Nephron (organoid): ENCODE results near the gene PRSS35.
"Not testable (repeated sequence)": the region's sequence is repeated elsewhere in the genome, so short reads cannot be mapped to it uniquely, and the experiment has no call there.

Experiments used
- H3K27ac Mint-ChIP-seq, 3 experiments: 2 replicates each; pipeline ENCODE4 v1.8.0; 2020; ENCODE audit warnings: mixed read lengths in 3 of 3, mild to moderate bottlenecking in 2 of 3, moderate library complexity in 1 of 3
- H3K27me3 Mint-ChIP-seq: 2 replicates; pipeline ENCODE4 v1.8.0; 2021; ENCODE audit warnings: low read depth, mild to moderate bottlenecking, moderate library complexity, mixed read lengths
- H3K36me3 Mint-ChIP-seq: 2 replicates; pipeline ENCODE4 v1.8.0; 2020; ENCODE audit warnings: low read depth, mixed read lengths
- H3K4me1 Mint-ChIP-seq: 2 replicates; pipeline ENCODE4 v1.8.0; 2020; ENCODE audit warnings: mixed read lengths
- H3K4me3 Mint-ChIP-seq, 3 experiments: 2 replicates each; pipeline ENCODE4 v1.8.0; 2020; ENCODE audit warnings: mild to moderate bottlenecking in 3 of 3, mixed read lengths in 3 of 3, moderate library complexity in 2 of 3
- H3K9me3 Mint-ChIP-seq: 2 replicates; pipeline ENCODE4 v1.8.0; 2020; ENCODE audit warnings: mixed read lengths
- CTCF ChIP-seq, 3 experiments: fragments of 200-600 bp; sonication (generic); IDR thresholded peaks; one replicate each; pipeline ENCODE4 v1.5.0; 2021; ENCODE audit warnings: antibody characterized with exemption in 3 of 3; ENCODE audit not compliant: unreplicated experiment in 3 of 3

Gene PRSS35

GRCh38 chr6:83480470-83480869 lies 31.9 kb upstream of the PRSS35 start:
- no peak for TF ChIP-seq CTCF (IDR thresholded peaks at IDR 0.05; ENCODE audit: unreplicated experiment in 3 of 3)
- no peaks in the 10 kb centered on the region for H3K9me3 Mint-ChIP-seq
- no peaks in the 10 kb centered on the region for H3K36me3 Mint-ChIP-seq
- H3K4me1 Mint-ChIP-seq: no peaks in the 10 kb centered on the region
- H3K4me3 Mint-ChIP-seq: no peak overlapping the region
- H3K27me3 Mint-ChIP-seq: peaks cover 5% of the 10 kb centered on the region
- no peak overlapping the region for H3K27ac Mint-ChIP-seq

- not testable (repeated sequence) for H3K9me3 Mint-ChIP-seq, H3K36me3 Mint-ChIP-seq, H3K27me3 Mint-ChIP-seq, H3K27ac Mint-ChIP-seq, H3K4me1 Mint-ChIP-seq, H3K4me3 Mint-ChIP-seq
Observed at GRCh38 chr6:83481938-83482337, 30.4 kb upstream of the PRSS35 start.

GRCh38 chr6:83488448-83488847 lies 23.9 kb upstream of the PRSS35 start:
- TF ChIP-seq CTCF (IDR thresholded peaks at IDR 0.05; ENCODE audit: unreplicated experiment in 3 of 3): no peak
- Mint-ChIP-seq H3K36me3 (no peaks in the 10 kb centered on the region), H3K9me3 (no peaks in the 10 kb centered on the region), H3K27ac (no peak overlapping the region), H3K4me3 (no peak overlapping the region), H3K4me1 (no peaks in the 10 kb centered on the region), H3K27me3 (no peaks in the 10 kb centered on the region)

GRCh38 chr6:83488861-83489260 lies 23.5 kb upstream of the PRSS35 start:
- Mint-ChIP-seq H3K4me3 (no peak overlapping the region), H3K27me3 (no peaks in the 10 kb centered on the region), H3K9me3 (no peaks in the 10 kb centered on the region), H3K4me1 (no peaks in the 10 kb centered on the region), H3K36me3 (no peaks in the 10 kb centered on the region), H3K27ac (no peak overlapping the region)
- no peak for TF ChIP-seq CTCF (IDR thresholded peaks at IDR 0.05; ENCODE audit: unreplicated experiment in 3 of 3)

GRCh38 chr6:83490217-83490807 lies 22.0 kb upstream of the PRSS35 start:
- TF ChIP-seq CTCF (IDR thresholded peaks at IDR 0.05; ENCODE audit: unreplicated experiment in 3 of 3): no peak
- H3K4me1 Mint-ChIP-seq: no peaks in the 10 kb centered on the region
- H3K27me3 Mint-ChIP-seq: no peaks in the 10 kb centered on the region
- H3K27ac Mint-ChIP-seq: no peak overlapping the region
- no peaks in the 10 kb centered on the region for H3K36me3 Mint-ChIP-seq
- no peaks in the 10 kb centered on the region for H3K9me3 Mint-ChIP-seq
- H3K4me3 Mint-ChIP-seq: no peak overlapping the region

GRCh38 chr6:83505356-83505755 lies 7.0 kb upstream of the PRSS35 start:
- H3K27ac Mint-ChIP-seq: peak overlapping the region in 2 of 3 experiments; percentile 67 to 75
- no peak overlapping the region for H3K4me3 Mint-ChIP-seq
- H3K36me3 Mint-ChIP-seq: no peaks in the 10 kb centered on the region
- no peaks in the 10 kb centered on the region for H3K9me3 Mint-ChIP-seq
- TF ChIP-seq CTCF (IDR thresholded peaks at IDR 0.05; ENCODE audit: unreplicated experiment in 3 of 3): no peak
- no peaks in the 10 kb centered on the region for H3K27me3 Mint-ChIP-seq
- peaks cover 28% of the 10 kb centered on the region for H3K4me1 Mint-ChIP-seq
